OCI-LY1 (cell line): ENCODE results near the gene FOXN3.

Source experiments
- H2AFZ ChIP-seq: fragments of 200-600 bp; sonication (generic), shearing (Covaris generic); 2 replicates; pipeline ENCODE4 v1.6.0; 2014; ENCODE audit warnings: antibody characterized with exemption, mild to moderate bottlenecking, low read length
- H3F3A ChIP-seq: fragments of 200-600 bp; sonication (generic), shearing (Covaris generic); 2 replicates; pipeline ENCODE4 v1.6.0; 2014; ENCODE audit warnings: mild to moderate bottlenecking, antibody characterized with exemption, low read length, moderate library complexity; ENCODE audit not compliant: insufficient read depth
- H3K27ac ChIP-seq: fragments of 200-600 bp; sonication (generic); 2 replicates; pipeline ENCODE4 v1.5.1; 2014; ENCODE audit warnings: low read length, mixed run types, mild to moderate bottlenecking, low read depth; ENCODE audit not compliant: poor library complexity, severe bottlenecking
- H3K27me3 ChIP-seq: fragments of 200-600 bp; sonication (generic); 2 replicates; pipeline ENCODE4 v1.6.0; 2014; ENCODE audit warnings: antibody characterized with exemption, mild to moderate bottlenecking, low read length, moderate library complexity; ENCODE audit not compliant: insufficient read depth
- H3K36me3 ChIP-seq: fragments of 200-600 bp; sonication (generic); 2 replicates; pipeline ENCODE4 v1.6.1; 2014; ENCODE audit warnings: mild to moderate bottlenecking, antibody characterized with exemption, low read length, moderate library complexity, mixed read lengths; ENCODE audit not compliant: insufficient read depth
- H3K4me1 ChIP-seq: fragments of 200-600 bp; sonication (generic); 2 replicates; pipeline ENCODE4 v1.5.1; 2014; ENCODE audit warnings: mild to moderate bottlenecking, low read length, moderate library complexity; ENCODE audit not compliant: insufficient read depth, severe bottlenecking
- H3K4me2 ChIP-seq: fragments of 200-600 bp; sonication (generic), shearing (Covaris generic); 2 replicates; pipeline ENCODE4 v1.6.1; 2014; ENCODE audit warnings: low read length
- H3K4me3 ChIP-seq: fragments of 200-600 bp; sonication (generic); 2 replicates; pipeline ENCODE4 v1.5.1; 2014; ENCODE audit warnings: low read length, low read depth, mild to moderate bottlenecking, mixed read lengths; ENCODE audit not compliant: poor library complexity, severe bottlenecking
- H3K79me2 ChIP-seq: fragments of 200-600 bp; shearing (Covaris generic); 2 replicates; pipeline ENCODE4 v1.6.1; 2016; ENCODE audit warnings: mixed run types, low read length, mixed read lengths; ENCODE audit not compliant: insufficient read depth
- H3K9ac ChIP-seq: fragments of 200-600 bp; sonication (generic), shearing (Covaris generic); 2 replicates; pipeline ENCODE4 v1.6.1; 2014; ENCODE audit warnings: mild to moderate bottlenecking, low read length, mixed read lengths
- H3K9me2 ChIP-seq: fragments of 200-600 bp; sonication (generic), shearing (Covaris generic); 2 replicates; pipeline ENCODE4 v1.6.1; 2014; ENCODE audit warnings: low read depth, mild to moderate bottlenecking, low read length, mixed read lengths
- H3K9me3 ChIP-seq: fragments of 200-600 bp; shearing (Covaris generic); 2 replicates; pipeline ENCODE4 v1.6.1; 2014; ENCODE audit warnings: low read length, mixed read lengths
- H4K20me1 ChIP-seq: fragments of 200-600 bp; sonication (generic), shearing (Covaris generic); 2 replicates; pipeline ENCODE4 v1.6.0; 2016; ENCODE audit warnings: mild to moderate bottlenecking, low read length; ENCODE audit not compliant: insufficient read depth
- EZH2 ChIP-seq: fragments of 200-600 bp; sonication (generic), shearing (Covaris generic); IDR thresholded peaks from 2 replicates; pipeline ENCODE4 v1.8.0; 2017; ENCODE audit warnings: borderline replicate concordance, mixed run types, mild to moderate bottlenecking, antibody characterized with exemption, low read length, moderate library complexity, mixed read lengths
- TF ChIP-seq, protein P1 (sequence below): fragments of 200-600 bp; sonication (generic), shearing (Covaris generic); IDR thresholded peaks from 2 replicates; pipeline ENCODE4 v1.5.1; 2017; ENCODE audit warnings: mild to moderate bottlenecking, antibody characterized with exemption, low read length, moderate library complexity, mixed read lengths

The FOXN3 gene

DNA sequence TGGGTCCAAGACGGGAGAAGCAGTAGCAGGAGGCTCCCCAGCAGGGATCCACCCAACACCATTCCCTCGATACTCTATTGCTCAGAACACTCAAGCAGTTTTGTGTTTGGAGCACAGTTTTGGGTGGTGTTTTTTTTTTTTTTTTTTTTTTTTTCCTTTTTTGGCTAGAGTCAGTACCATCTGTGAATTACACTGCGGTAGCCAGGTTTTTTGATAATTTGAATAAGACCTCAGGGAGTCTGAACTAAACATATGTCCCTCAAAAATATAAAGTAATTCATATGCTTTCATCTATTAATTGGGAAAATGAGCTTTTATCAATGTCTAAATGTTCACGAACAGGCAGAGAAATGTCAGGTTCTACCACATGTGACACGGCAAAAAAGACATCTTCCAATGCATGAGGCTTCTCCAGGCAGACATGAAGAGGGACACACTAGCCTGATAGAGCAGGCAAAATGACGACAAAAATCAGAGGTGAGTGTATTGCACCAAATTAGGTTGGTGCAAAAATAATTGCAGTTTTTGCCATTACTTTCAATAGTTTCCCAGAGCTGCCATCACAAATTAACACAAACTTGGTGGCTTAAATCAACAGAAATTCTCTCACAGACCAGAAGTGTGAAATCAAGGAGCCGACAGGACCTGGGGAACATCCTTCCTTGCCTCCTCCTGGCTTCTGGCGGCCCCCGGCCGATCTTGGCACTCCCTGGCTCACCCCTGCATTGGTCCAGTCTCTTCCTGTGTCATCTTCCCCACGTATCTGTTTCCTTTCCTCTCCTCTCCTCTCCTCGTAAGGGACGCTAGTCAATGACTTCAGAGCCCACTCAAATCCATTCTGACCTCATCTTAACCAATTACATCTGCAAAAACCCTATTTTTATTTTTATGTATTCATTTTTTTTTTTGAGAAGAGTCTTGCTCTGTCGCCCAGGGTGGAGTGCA lies 33.9 kb downstream of the FOXN3 start:
- peak overlapping the region; percentile 47 for H3K9ac ChIP-seq
- no peak overlapping the region for H2AFZ ChIP-seq
- H3K79me2 ChIP-seq: peaks cover 15% of the 10 kb centered on the region
- H3K4me3 ChIP-seq: peak overlapping the region; percentile 25
- H4K20me1 ChIP-seq: no peaks in the 10 kb centered on the region
- peak overlapping the region; percentile 87 for H3K27ac ChIP-seq
- H3K27me3 ChIP-seq: no peaks in the 10 kb centered on the region
- H3F3A ChIP-seq: no peaks in the 10 kb centered on the region
- peaks cover 12% of the 10 kb centered on the region for H3K36me3 ChIP-seq
- peaks cover 59% of the 10 kb centered on the region for H3K4me1 ChIP-seq
- no peaks in the 10 kb centered on the region for H3K9me2 ChIP-seq
- no peak for TF ChIP-seq EZH2
- TF ChIP-seq, protein P1, sequence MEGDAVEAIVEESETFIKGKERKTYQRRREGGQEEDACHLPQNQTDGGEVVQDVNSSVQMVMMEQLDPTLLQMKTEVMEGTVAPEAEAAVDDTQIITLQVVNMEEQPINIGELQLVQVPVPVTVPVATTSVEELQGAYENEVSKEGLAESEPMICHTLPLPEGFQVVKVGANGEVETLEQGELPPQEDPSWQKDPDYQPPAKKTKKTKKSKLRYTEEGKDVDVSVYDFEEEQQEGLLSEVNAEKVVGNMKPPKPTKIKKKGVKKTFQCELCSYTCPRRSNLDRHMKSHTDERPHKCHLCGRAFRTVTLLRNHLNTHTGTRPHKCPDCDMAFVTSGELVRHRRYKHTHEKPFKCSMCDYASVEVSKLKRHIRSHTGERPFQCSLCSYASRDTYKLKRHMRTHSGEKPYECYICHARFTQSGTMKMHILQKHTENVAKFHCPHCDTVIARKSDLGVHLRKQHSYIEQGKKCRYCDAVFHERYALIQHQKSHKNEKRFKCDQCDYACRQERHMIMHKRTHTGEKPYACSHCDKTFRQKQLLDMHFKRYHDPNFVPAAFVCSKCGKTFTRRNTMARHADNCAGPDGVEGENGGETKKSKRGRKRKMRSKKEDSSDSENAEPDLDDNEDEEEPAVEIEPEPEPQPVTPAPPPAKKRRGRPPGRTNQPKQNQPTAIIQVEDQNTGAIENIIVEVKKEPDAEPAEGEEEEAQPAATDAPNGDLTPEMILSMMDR: no peak
- peak overlapping the region; percentile 75 for H3K4me2 ChIP-seq
- peaks cover 9% of the 10 kb centered on the region for H3K9me3 ChIP-seq

- H3K9ac ChIP-seq: no peak overlapping the region; the same call in 1 of the 2 replicates
- H3K36me3 ChIP-seq: peaks cover 12% of the 10 kb centered on the region
- H3K9me2 ChIP-seq: no peaks in the 10 kb centered on the region
- no peak overlapping the region for H2AFZ ChIP-seq
- H4K20me1 ChIP-seq: no peaks in the 10 kb centered on the region
- no peaks in the 10 kb centered on the region for H3K27me3 ChIP-seq
- H3F3A ChIP-seq: no peaks in the 10 kb centered on the region
- H3K4me3 ChIP-seq: no peak overlapping the region
- H3K9me3 ChIP-seq: peaks cover 9% of the 10 kb centered on the region
- H3K27ac ChIP-seq: peak overlapping the region; percentile 87
- TF ChIP-seq EZH2: no peak
- TF ChIP-seq, protein P1: no peak
- H3K4me2 ChIP-seq: peak overlapping the region; percentile 75
- peaks cover 57% of the 10 kb centered on the region for H3K4me1 ChIP-seq
- peaks cover 17% of the 10 kb centered on the region for H3K79me2 ChIP-seq
These were observed 34.5 kb downstream of the FOXN3 start for GRCh38 chr14:89382487-89382886.

DNA sequence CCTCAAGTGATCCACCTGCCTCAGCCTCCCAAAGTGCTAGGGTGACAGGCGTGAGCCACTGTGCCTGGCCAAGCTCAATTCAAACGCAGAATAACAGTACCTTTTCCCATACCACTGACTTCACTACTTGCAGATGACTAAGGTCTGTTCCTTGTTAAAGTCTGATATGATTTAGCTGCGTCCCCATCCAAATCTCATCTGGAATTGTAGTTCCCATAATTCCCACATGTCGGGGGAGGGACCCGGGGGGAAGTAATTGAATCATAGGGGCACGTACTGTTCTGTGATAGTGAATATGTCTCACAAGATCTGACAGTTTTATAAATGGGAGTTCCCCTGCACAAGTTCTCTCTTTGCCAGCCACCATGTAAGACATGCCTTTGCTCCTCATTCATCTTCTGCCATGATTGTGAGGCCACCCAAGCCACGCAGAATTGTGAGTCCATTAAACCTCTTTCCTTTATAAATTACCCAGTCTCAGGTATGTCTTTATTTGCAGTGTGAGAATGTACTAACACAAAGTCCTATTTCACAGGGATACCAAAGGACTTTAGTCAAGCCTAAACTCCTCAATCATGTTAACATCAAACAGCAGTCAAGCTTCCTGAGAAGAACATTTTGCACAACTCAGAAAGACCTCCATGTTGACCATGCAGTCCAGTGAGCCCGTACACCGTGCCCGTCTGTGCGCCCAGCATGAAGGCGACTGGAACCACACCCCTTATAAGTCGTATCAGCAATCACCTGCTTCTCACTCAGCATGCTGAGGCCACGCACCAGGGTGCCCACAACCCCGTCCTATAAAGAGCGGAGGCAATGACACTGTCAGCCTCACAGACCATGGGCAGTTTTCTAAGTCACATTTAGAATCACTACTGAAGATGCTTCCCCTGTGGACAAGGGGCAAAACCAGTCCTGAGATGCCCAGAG lies 36.9 kb downstream of the FOXN3 start:
- Histone ChIP-seq H3K27me3 (no peaks in the 10 kb centered on the region), H3F3A (no peaks in the 10 kb centered on the region), H3K27ac (no peak overlapping the region), H3K4me3 (no peak overlapping the region), H3K9me3 (peaks cover 9% of the 10 kb centered on the region), H3K9ac (no peak overlapping the region), H4K20me1 (no peaks in the 10 kb centered on the region), H3K4me2 (no peak overlapping the region), H3K4me1 (peaks cover 37% of the 10 kb centered on the region), H3K79me2 (peaks cover 17% of the 10 kb centered on the region), H3K36me3 (peaks cover 12% of the 10 kb centered on the region), H3K9me2 (no peaks in the 10 kb centered on the region), H2AFZ (no peak overlapping the region)
- TF ChIP-seq EZH2: no peak
- TF ChIP-seq, protein P1: no peak
